Measurements from ENCODE around the gene ADRA2B. TPM values are rescaled to one million over a fixed set of nuclear protein-coding genes. Genes with fewer than 3 reads are reported as not detected.

Gene ADRA2B
- total RNA-seq, 1 experiment from 2014 or later: 2.7 TPM

- Histone ChIP-seq H3K23ac (ENCODE audit: insufficient read length, low read depth, low read length) (no peak overlapping the region), H4K91ac (ENCODE audit: insufficient read length, low read depth, low read length) (no peak overlapping the region), H4K8ac (replicated peaks; ENCODE audit: insufficient read length, low read depth, low read length) (no peak overlapping the region), H2BK12ac (ENCODE audit: insufficient read length, low read depth, low read length) (no peak overlapping the region), H3K56ac (ENCODE audit: insufficient read length, low read depth, low read length) (no peak overlapping the region), H3K9ac (ENCODE audit: extremely low read depth, insufficient read length, low read length) (no peak overlapping the region), H3T11ph (ENCODE audit: low read length) (no peak overlapping the region), H3K27me3 (ENCODE audit: insufficient read depth, low read length) (no peaks in the 10 kb centered on the region; the same call in 1 of the 2 replicates), H3K18ac (ENCODE audit: insufficient read length, low read depth, low read length) (no peak overlapping the region), H3K14ac (ENCODE audit: insufficient read depth, low read length) (no peak overlapping the region), H2AK5ac (ENCODE audit: insufficient read length, low read length) (no peak overlapping the region), H3K4me1 (ENCODE audit: insufficient read depth, low read length) (no peaks in the 10 kb centered on the region), H3K9me3 (ENCODE audit: control insufficient read depth, low read depth, low read length) (no peaks in the 10 kb centered on the region), H3K27ac (ENCODE audit: insufficient read length, low read depth, low read length) (no peak overlapping the region), H2BK15ac (ENCODE audit: low read depth, low read length) (no peak overlapping the region), H3K4ac (ENCODE audit: low read depth, low read length) (no peak overlapping the region), H3K79me2 (ENCODE audit: insufficient read depth, low read length) (no peaks in the 10 kb centered on the region), H4K5ac (ENCODE audit: insufficient read length, low read depth, low read length) (no peak overlapping the region), H4K20me1 (ENCODE audit: control insufficient read depth, insufficient read depth, insufficient read length) (no peaks in the 10 kb centered on the region), H2AFZ (ENCODE audit: low read length) (no peak overlapping the region), H3K23me2 (ENCODE audit: insufficient read length, low read depth, low read length, poor library complexity, severe bottlenecking) (peaks cover 6% of the 10 kb centered on the region), H2BK5ac (ENCODE audit: insufficient read length, low read length) (no peak overlapping the region), H2BK120ac (ENCODE audit: low read depth, low read length, poor library complexity, severe bottlenecking) (no peak overlapping the region), H3K4me2 (ENCODE audit: insufficient read depth, insufficient read length, low read length) (no peak overlapping the region), H2BK20ac (ENCODE audit: low read depth, low read length, poor library complexity, severe bottlenecking) (no peak overlapping the region), H3K79me1 (ENCODE audit: insufficient read depth, low read depth, low read length, poor library complexity, severe bottlenecking) (no peaks in the 10 kb centered on the region)
- Mint-ChIP-seq H3K36me3 (ENCODE audit: insufficient read depth in 1 of 3, low read depth in 3 of 3) (peaks cover 0 to 18% (median 0%) of the 10 kb centered on the region in 3 experiments; a peak in 2 of 7 replicates), H3K4me3 (no peak overlapping the region), H3K27me3 (ENCODE audit: low read depth) (peaks cover 27% of the 10 kb centered on the region), H3K4me1 (peaks cover 20 to 27% of the 10 kb centered on the region in 2 experiments), H3K27ac (peak overlapping the region in 1 of 3 experiments; percentile 40; a peak in 1 of 7 replicates), H3K9me3 (no peaks in the 10 kb centered on the region)
- DNase-seq: no peak
- no CpG with 5 or more reads among the region's 13 CpGs for WGBS (ENCODE audit: extremely low coverage, insufficient read length, low lambda C conversion rate)
- no peak for TF ChIP-seq CTCF (conservative IDR thresholded peaks at IDR 0.05)
Measured at GRCh38 chr2:96140941-96141623, 24.7 kb upstream of the ADRA2B start.

Data from H9 (cell line).